GM10847 (cell line): ENCODE data around the gene SYT3.

Experiments used
- POLR2A ChIP-seq: IDR thresholded peaks from 2 replicates; pipeline ENCODE4 v1.6.1; 2011; ENCODE audit not compliant: insufficient read length; ENCODE audit errors: extremely low read depth

Gene SYT3

GRCh38 chr19:50580970-50581634 is 58.6 kb downstream of the SYT3 start:
- TF ChIP-seq POLR2A = no peak

GRCh38 chr19:50580240-50580639 is 59.4 kb downstream of the SYT3 start:
- TF ChIP-seq POLR2A = no peak

GRCh38 chr19:50573741-50574461 is 65.8 kb downstream of the SYT3 start:
- no peak for TF ChIP-seq POLR2A
